Hematopoietic multipotent progenitor cell treated with erythropoietin and hydrocortisone succinate and interleukin-3 and kit ligand, for 4 days (in vitro differentiated cells): ENCODE measurements around the gene ST6GALNAC6.

Source experiments
- DNase-seq: peaks from one replicate; pipeline ENCODE4 v3.0.0-alpha.2; 2015

Gene ST6GALNAC6

GRCh38 chr9:127899128-127899943 lies at the start of gene ST6GALNAC6:
ST6GALNAC6 (minus strand) TSS chr9:127899603; CDS start chr9:127897981, 1,622 bp downstream.
- DNase-seq: peak; percentile 89

GRCh38 chr9:127947841-127948710 lies 48.7 kb upstream of the ST6GALNAC6 start:
- no peak for DNase-seq

- no peak for DNase-seq
These were observed 47.3 kb upstream of the ST6GALNAC6 start for GRCh38 chr9:127946728-127947127.

- DNase-seq: no peak
These were observed 46.5 kb upstream of the ST6GALNAC6 start for GRCh38 chr9:127945942-127946341.

GRCh38 chr9:127945338-127945737 lies 45.9 kb upstream of the ST6GALNAC6 start:
- no peak for DNase-seq

GRCh38 chr9:127944586-127945218 lies 45.3 kb upstream of the ST6GALNAC6 start:
- no peak for DNase-seq

GRCh38 chr9:127943731-127944144 lies 44.3 kb upstream of the ST6GALNAC6 start:
- peak; percentile 84 for DNase-seq

- no peak for DNase-seq
These were observed 43.7 kb upstream of the ST6GALNAC6 start for GRCh38 chr9:127943011-127943662.

- DNase-seq: peak; percentile 88
These were observed 43.0 kb upstream of the ST6GALNAC6 start for GRCh38 chr9:127942216-127943010.

GRCh38 chr9:127941961-127942215 lies 42.5 kb upstream of the ST6GALNAC6 start:
- no peak for DNase-seq

- DNase-seq: no peak
These were observed 41.9 kb upstream of the ST6GALNAC6 start for GRCh38 chr9:127941062-127941960.

GRCh38 chr9:127940593-127940992 lies 41.2 kb upstream of the ST6GALNAC6 start:
- DNase-seq: peak; percentile 75

GRCh38 chr9:127938298-127938690 lies 38.9 kb upstream of the ST6GALNAC6 start:
- DNase-seq: no peak

- DNase-seq: peak; percentile 97
These were observed 38.2 kb upstream of the ST6GALNAC6 start, which contains the start of gene DPM2 for GRCh38 chr9:127937388-127938297. DPM2 (minus strand) TSS chr9:127937854; CDS start chr9:127937820, 34 bp downstream.

GRCh38 chr9:127937056-127937387 lies 37.6 kb upstream of the ST6GALNAC6 start:
- DNase-seq: peak; percentile 59

GRCh38 chr9:127936347-127936852 lies 37.0 kb upstream of the ST6GALNAC6 start:
- DNase-seq: no peak

GRCh38 chr9:127935765-127936221 lies 36.4 kb upstream of the ST6GALNAC6 start:
- DNase-seq: peak; percentile 82

- DNase-seq: no peak
These were observed 35.6 kb upstream of the ST6GALNAC6 start for GRCh38 chr9:127934986-127935385.

GRCh38 chr9:127934248-127934647 lies 34.8 kb upstream of the ST6GALNAC6 start:
- no peak for DNase-seq
